COLO829 (cell line): ENCODE data around the gene ELOVL7.
"Not testable (repeated sequence)": the region's sequence is repeated elsewhere in the genome, so short reads cannot be mapped to it uniquely, and the experiment has no call there.

ENCODE experiments used
- DNase-seq: peaks from one replicate; pipeline ENCODE4 v3.0.0; 2012; ENCODE audit warnings: low spot score

The ELOVL7 gene

GRCh38 chr5:60711892-60712291 is 132.2 kb downstream of the ELOVL7 start:
- DNase-seq = not testable (repeated sequence)

DNA sequence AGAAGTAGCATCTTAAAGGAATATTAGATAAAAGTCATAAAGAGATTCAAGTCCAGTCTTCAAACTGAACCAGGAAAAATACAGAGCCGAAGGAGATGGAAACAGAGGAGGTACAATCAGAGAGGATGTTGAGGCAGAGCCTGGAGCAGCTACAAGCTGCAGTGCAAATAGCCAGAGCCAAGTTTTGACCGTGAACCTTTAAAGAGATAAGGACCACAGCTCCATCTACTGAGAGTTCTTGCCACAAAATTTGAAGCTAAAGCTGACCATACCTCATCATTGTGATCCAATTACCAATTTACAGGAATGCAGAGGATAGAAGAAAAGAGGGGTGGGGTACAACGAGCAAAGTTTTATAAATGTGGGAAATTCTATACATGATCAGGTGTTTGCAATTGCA is 133.7 kb downstream of the ELOVL7 start:
- DNase-seq = no peak

GRCh38 chr5:60705144-60705543 is 138.9 kb downstream of the ELOVL7 start:
- DNase-seq = no peak

GRCh38 chr5:60703944-60704343 is 140.1 kb downstream of the ELOVL7 start:
- DNase-seq = no peak
